Activated CD4-positive, alpha-beta T cell treated with anti-CD3 and anti-CD28 coated beads, Interleukin-2, amount 10 ng/mL, durations not matched to agents 24 days and 14 days (primary cell): ENCODE measurements around the gene FAM124A. TPM values are rescaled to one million over a fixed set of nuclear protein-coding genes. Genes with fewer than 3 reads are reported as not detected.

ENCODE experiments used
- DNase-seq: peaks from one replicate; pipeline ENCODE4 v3.0.0; 2022
- H3K27ac Mint-ChIP-seq: one replicate; pipeline ENCODE4 v1.8.0; 2022; ENCODE audit warnings: mild to moderate bottlenecking, mixed read lengths
- H3K27me3 Mint-ChIP-seq: one replicate; pipeline ENCODE4 v1.8.0; 2022; ENCODE audit warnings: mixed read lengths
- H3K36me3 Mint-ChIP-seq: one replicate; pipeline ENCODE4 v1.8.0; 2022; ENCODE audit warnings: low read depth, mild to moderate bottlenecking, mixed read lengths
- H3K4me1 Mint-ChIP-seq: one replicate; pipeline ENCODE4 v1.8.0; 2021; ENCODE audit warnings: mixed read lengths
- H3K4me3 Mint-ChIP-seq: one replicate; pipeline ENCODE4 v1.8.0; 2022; ENCODE audit warnings: mild to moderate bottlenecking, moderate library complexity, mixed read lengths
- H3K9me3 Mint-ChIP-seq: one replicate; pipeline ENCODE4 v1.8.0; 2021; ENCODE audit warnings: mixed read lengths
- intact Hi-C: fragments of 100-400 bp; cut with micrococcal nuclease; formaldehyde crosslinking; loops from one replicate; pipeline ENCODE4 v1.15.1; 2023
- total RNA-seq: library from RNA; stranded (reverse); gene quantifications from 2 replicates; pipeline ENCODE4 v1.2.3, GENCODE V29; 2022

FAM124A gene, protein sequence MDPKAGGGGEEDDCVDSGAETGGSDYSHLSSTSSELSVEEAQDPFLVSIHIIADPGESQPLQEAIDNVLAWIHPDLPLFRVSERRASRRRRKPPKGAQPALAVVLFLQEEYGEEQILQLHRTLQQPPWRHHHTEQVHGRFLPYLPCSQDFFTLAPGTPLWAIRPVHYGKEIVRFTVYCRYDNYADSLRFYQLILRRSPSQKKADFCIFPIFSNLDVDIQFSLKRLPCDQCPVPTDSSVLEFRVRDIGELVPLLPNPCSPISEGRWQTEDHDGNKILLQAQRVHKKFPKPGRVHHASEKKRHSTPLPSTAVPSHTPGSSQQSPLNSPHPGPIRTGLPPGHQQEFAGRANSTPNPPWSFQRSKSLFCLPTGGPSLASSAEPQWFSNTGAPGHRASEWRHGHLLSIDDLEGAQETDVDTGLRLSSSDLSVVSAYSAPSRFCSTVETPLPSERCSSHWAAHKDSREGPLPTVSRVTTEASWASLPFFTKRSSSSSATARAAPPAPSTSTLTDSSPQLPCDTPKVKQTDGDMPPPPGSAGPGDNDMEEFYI
- total RNA-seq = 0.82 and 1.1 TPM in 2 replicates

DNA sequence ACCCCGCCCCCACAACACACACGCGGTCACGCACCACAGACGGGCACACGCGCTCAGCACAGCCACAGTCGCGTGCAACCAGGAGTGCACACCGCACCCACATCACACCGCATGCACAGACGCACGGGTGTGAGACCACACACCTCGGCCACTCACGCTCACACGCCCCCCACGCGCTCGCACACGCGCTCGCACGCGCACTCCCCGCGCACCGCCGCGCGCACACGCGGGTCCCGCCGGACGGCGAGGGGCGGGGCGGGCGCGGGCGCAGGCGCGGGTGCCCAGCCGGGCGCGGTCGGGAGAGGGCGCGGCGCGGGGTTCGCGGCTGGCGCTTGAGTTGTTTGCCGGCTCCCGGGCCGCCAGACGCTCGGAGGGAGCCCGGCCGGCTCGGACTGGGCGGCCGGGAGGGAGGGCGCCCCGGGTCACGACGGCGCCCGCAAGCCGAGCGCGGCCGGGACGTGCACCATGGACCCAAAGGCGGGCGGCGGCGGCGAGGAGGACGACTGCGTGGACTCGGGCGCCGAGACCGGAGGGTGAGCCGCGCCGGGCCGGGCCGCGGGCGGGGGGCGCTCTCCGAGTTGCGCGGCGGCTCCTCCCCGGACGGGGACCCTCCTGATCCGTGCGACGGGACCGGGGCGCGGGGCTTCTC, at the start of gene FAM124A:
TSS of gene FAM124A (plus strand) at position 362 of the 649 bp plus-strand sequence. CDS start at position 466, 104 bp downstream.
- Mint-ChIP-seq H3K4me3 (peak within 1 kb of the TSS; percentile 80), H3K4me1 (peaks cover 3% of the 10 kb centered on the region), H3K9me3 (no peaks in the 10 kb centered on the region), H3K36me3 (no peaks in the 10 kb centered on the region), H3K27ac (peak within 1 kb of the TSS; percentile 51), H3K27me3 (peaks cover 56% of the 10 kb centered on the region)
- intact Hi-C loops = loop anchor here (2.0 to 5.0 kb wide), 2 partner anchors 65 to 575 kb away; no protein-coding TSS in a partner anchor
- DNase-seq = peak; percentile 89

DNA sequence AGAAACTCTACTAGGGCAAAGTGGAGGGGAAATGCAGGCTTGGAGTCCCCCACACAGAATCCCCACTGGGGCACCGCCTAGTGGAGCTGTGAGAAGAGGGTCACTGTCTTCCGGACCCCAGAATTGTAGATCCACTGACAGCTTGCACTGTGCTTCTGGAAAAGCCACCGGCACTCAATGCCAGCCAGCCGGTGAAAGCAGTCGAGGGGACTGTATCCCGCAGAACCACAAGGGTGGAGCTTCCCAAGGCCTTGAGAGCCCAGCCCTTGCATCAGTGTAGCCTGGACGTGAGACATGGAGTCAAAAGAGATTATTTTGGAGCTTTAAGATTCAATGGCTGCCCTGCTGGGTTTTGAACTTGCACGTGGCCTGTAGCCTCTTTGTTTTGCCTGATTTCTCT, 47.2 kb upstream of the FAM124A start:
- intact Hi-C loops = no loop called here
- no peak for DNase-seq
- peaks cover 27% of the 10 kb centered on the region for H3K27me3 Mint-ChIP-seq
- H3K4me1 Mint-ChIP-seq = no peaks in the 10 kb centered on the region
- no peaks in the 10 kb centered on the region for H3K36me3 Mint-ChIP-seq
- peaks cover 3% of the 10 kb centered on the region for H3K9me3 Mint-ChIP-seq
- no peak overlapping the region for H3K27ac Mint-ChIP-seq
- no peak overlapping the region for H3K4me3 Mint-ChIP-seq

DNA sequence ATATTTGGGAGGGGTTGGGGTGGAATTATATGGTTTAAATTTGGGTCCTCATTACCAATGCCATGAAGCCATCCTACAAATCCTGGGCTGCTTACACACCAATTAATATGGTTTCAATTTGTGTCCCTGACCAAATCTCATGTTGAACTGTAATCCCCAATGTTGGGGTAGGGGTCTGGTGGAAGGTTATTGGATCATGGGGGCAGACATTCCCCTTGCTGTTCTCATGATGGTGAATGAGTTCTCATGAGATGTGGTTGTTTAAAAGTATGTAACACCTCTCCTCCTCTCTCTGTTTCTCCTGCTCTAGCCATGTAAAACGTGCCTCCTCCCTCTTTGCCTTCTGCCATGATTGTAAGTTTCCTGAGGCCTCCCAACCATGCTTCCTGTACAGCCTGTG, 46.6 kb upstream of the FAM124A start:
- H3K27ac Mint-ChIP-seq = no peak overlapping the region
- peaks cover 26% of the 10 kb centered on the region for H3K27me3 Mint-ChIP-seq
- H3K36me3 Mint-ChIP-seq = no peaks in the 10 kb centered on the region
- no peak overlapping the region for H3K4me3 Mint-ChIP-seq
- DNase-seq = no peak
- H3K4me1 Mint-ChIP-seq = no peaks in the 10 kb centered on the region
- peaks cover 3% of the 10 kb centered on the region for H3K9me3 Mint-ChIP-seq
- intact Hi-C loops = no loop called here

DNA sequence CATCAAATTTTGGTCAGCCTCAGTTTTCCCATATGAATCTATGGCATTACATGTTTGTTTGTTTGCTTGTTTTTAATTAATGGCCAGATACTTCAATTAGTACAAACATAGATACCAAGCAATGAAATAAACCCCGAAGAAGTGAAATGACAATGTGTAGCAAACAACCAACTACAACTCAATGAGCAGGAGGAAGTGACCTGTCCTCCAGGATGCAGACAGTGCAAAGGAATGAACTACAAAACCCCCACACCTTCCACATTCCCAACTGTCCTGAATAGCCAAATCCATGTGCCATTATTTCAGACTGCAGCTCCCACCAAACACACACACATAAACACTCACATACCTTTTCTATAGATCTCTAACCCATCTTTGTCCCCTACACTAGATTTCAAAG, 45.0 kb upstream of the FAM124A start:
- H3K9me3 Mint-ChIP-seq = peaks cover 3% of the 10 kb centered on the region
- H3K4me3 Mint-ChIP-seq = no peak overlapping the region
- intact Hi-C loops = no loop called here
- H3K27ac Mint-ChIP-seq = no peak overlapping the region
- no peak for DNase-seq
- H3K36me3 Mint-ChIP-seq = no peaks in the 10 kb centered on the region
- H3K4me1 Mint-ChIP-seq = no peaks in the 10 kb centered on the region
- peaks cover 26% of the 10 kb centered on the region for H3K27me3 Mint-ChIP-seq

DNA sequence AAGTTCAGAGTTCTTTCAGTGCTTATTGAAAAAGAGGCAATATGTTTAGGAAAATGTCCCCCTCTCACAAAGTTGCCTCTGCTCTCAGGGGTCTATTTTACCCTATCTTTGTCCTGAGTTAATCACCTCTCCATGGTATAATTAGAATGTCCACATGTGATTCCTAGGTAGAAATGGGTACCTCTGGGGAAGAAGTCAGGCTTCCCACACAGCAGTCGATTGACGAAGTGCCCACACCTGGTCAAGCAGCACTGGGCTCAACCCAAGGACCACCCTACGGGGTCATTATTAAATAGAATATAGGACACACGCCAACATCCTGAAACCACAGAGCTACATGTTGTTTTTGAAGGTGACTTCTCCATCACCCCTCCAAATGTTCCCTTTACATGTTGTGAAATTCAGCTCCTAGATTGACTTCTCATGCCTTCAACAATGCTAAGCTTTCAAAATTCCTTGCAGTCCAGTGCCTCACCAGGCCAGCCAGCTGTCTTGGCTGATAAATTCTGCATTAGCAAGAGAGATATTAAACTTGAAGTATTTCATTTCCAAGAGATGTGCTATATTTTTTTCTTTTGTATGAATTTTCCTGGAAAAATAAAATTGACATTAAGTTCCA, 43.6 kb upstream of the FAM124A start:
- H3K36me3 Mint-ChIP-seq = no peaks in the 10 kb centered on the region
- H3K4me1 Mint-ChIP-seq = no peaks in the 10 kb centered on the region
- DNase-seq = no peak
- H3K4me3 Mint-ChIP-seq = no peak overlapping the region
- peaks cover 34% of the 10 kb centered on the region for H3K27me3 Mint-ChIP-seq
- no peak overlapping the region for H3K27ac Mint-ChIP-seq
- peaks cover 3% of the 10 kb centered on the region for H3K9me3 Mint-ChIP-seq
- intact Hi-C loops = no loop called here

DNA sequence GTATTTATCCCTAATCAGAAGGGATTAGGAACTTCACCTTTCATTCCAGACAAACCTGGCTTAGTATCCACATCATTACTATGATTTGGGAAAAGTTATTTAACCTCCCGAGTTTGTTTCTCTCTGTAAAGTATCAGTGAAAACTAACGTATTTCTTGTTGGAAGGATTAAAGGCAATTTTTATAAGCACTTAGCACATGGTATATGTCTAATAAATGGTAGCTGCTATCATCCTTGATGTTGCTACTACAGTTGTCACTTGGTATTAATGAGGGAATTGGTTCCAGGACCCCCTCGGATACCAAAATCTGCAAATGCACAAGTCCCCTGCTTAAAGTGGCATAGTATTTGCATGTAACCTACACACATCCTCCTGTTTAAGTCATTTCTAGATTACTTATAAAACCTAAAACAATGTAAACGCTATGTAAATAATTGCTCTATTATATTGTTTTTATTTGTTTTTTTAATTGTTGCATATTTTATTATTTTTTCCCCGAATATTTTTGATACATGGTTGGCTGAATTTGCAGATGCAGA, 42.7 kb upstream of the FAM124A start:
- Mint-ChIP-seq H3K36me3 (no peaks in the 10 kb centered on the region), H3K4me1 (no peaks in the 10 kb centered on the region), H3K27me3 (peaks cover 43% of the 10 kb centered on the region), H3K4me3 (no peak overlapping the region), H3K27ac (no peak overlapping the region), H3K9me3 (peaks cover 3% of the 10 kb centered on the region)
- DNase-seq = no peak
- intact Hi-C loops = no loop called here

DNA sequence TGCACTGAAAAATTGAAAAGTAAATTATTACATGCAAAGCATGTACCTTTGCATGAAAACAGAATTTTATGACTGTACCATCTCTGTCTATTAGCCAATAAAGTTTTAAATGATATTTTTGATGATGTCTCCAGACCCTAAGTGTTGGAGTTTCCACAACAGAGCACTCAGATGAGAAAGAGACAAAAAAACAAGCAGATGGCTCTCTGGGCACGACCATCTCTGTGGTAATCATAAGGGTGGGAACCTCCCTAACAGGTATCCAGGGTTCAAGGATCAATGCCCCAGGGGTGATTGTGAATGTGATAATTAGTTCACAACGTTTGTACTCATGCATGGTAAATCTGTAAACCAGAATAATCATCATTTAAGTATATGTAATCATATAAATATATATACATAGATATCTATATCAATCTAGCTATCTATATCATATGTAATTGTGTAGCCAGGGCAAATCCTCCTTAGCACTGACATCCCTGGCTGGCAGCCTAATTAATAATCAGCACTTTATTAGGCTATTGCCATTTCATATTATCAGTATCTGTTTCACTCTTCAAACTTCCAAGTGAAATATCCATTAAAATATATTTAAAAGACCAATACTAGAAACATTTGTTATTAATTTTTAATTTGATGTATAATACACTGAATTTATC, 41.2 kb upstream of the FAM124A start:
- no peak overlapping the region for H3K4me3 Mint-ChIP-seq
- DNase-seq = no peak
- no peaks in the 10 kb centered on the region for H3K4me1 Mint-ChIP-seq
- intact Hi-C loops = no loop called here
- H3K27me3 Mint-ChIP-seq = peaks cover 48% of the 10 kb centered on the region
- no peaks in the 10 kb centered on the region for H3K36me3 Mint-ChIP-seq
- H3K27ac Mint-ChIP-seq = no peak overlapping the region
- peaks cover under 1% of the 10 kb centered on the region for H3K9me3 Mint-ChIP-seq

DNA sequence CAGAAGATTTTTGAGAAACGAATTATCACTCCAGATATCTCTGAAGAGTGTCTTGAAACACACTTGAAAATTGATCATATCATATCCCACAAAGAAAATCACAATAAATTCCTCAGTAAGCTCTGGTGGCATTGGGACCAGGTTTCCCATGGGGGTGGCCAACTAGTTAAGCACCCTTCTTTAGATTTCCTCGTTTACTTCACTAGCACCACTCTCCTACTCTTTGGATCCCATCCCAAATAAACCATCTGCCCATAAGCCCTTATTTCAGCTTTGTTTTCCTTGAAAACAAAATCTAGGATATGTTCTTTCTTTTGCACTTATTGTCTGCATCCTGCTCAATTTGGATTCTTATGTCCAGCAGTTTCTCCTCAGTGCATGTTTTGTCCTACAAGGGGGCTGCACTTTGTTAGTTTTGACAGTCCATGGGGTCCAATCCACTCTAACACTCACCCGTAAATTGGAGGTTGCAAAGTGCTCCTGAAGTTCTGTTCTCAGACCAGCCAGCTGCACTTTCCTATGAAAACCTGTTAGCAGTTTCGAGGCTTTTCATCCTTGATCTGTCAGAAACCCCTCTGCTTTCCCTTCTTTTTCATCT, 40.3 kb upstream of the FAM124A start:
- intact Hi-C loops = no loop called here
- Mint-ChIP-seq H3K4me1 (no peaks in the 10 kb centered on the region), H3K9me3 (no peaks in the 10 kb centered on the region), H3K36me3 (no peaks in the 10 kb centered on the region), H3K27me3 (peaks cover 49% of the 10 kb centered on the region), H3K27ac (no peak overlapping the region), H3K4me3 (no peak overlapping the region)
- DNase-seq = no peak

DNA sequence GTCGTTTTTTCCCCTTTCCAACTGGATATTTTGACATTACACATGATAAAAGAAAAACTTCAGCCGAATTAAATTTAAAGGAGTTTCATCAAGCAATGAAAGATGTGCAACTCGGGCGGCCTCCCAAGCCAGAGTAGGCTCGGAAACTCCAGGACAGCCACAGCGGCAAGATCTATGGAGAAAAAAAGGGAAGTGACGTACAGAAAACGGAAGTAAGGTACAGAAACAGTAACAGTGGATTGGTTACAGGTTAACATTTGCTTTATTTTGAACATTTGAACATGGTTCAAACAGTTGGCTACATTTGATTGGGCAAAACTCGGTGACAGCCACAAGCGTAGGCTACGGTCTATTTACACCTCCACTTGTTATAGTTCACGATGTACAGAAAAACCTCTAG, 30.5 kb upstream of the FAM124A start:
- intact Hi-C loops = no loop called here
- Mint-ChIP-seq H3K27ac (no peak overlapping the region), H3K27me3 (peaks cover 6% of the 10 kb centered on the region)

DNA sequence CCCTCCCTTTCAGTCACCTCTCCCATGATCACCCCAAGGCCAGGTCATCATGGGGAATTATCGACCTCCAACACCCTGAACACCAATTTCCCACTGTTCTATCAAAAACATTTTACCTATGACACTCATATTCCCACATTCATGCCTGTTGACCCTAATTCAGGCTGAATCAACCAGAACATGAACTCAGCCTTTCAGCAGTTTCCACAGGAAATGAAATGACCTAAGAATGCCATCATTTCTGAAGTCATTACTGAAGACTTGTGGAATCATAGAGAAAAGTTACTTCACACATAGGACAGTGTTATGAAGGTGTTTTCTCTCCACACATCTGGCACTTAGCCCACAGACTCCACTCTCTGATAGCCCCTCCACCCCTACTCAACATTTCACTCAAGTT, 29.9 kb upstream of the FAM124A start:
- Mint-ChIP-seq H3K27ac (peak overlapping the region; percentile 10), H3K36me3 (peaks cover 1% of the 10 kb centered on the region), H3K9me3 (no peaks in the 10 kb centered on the region), H3K27me3 (peaks cover 3% of the 10 kb centered on the region), H3K4me3 (no peak overlapping the region), H3K4me1 (peaks cover 5% of the 10 kb centered on the region)
- DNase-seq = no peak
- intact Hi-C loops = no loop called here

More for the DNA sequence above, 30.5 kb upstream of the FAM124A start:
- no peak for DNase-seq
- Mint-ChIP-seq H3K4me3 (no peak overlapping the region), H3K36me3 (peaks cover 1% of the 10 kb centered on the region), H3K9me3 (no peaks in the 10 kb centered on the region), H3K4me1 (peaks cover 5% of the 10 kb centered on the region)

DNA sequence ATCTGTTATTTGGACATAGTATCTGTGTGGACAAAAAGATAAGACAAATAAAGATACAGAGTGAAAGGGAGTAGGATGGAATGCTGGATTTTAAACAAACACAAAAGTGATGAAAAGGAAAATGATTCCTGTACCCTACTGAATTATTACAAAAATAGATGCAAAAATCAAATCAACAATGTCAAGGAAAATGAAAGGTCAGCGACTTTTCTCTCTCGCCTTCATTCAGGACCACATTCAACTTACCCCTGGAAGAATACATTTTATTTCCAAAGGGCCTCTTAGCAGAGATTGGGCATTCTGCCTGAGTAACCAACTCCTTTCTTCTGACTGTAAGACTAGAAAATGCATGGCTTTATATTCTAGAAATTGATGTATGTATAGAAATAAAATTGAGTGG, 28.8 kb upstream of the FAM124A start:
- peaks cover 3% of the 10 kb centered on the region for H3K27me3 Mint-ChIP-seq
- intact Hi-C loops = no loop called here
- DNase-seq = no peak
- H3K27ac Mint-ChIP-seq = no peak overlapping the region
- peaks cover 1% of the 10 kb centered on the region for H3K36me3 Mint-ChIP-seq
- H3K9me3 Mint-ChIP-seq = peaks cover 3% of the 10 kb centered on the region
- H3K4me3 Mint-ChIP-seq = no peak overlapping the region
- H3K4me1 Mint-ChIP-seq = peaks cover 5% of the 10 kb centered on the region

DNA sequence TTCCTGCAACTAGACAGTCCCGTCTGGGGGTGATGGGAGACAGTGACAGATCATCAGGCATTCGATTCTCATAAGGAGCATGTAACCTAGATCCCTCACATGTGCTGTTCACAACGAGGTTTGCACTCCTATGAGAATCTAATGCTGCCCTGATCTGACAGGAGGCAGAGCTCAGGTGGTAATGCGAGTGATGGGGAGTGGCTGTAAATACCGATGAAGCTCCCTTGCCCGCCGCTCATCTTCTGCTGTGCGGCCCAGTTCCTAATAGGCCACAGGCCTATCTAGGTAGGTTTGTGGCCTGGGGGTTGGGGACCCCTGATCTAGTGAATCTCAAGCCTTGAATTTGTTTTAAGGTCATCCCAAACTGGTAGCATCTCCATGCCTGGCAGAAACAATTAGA, 27.3 kb upstream of the FAM124A start:
- intact Hi-C loops = no loop called here
- peaks cover 5% of the 10 kb centered on the region for H3K4me1 Mint-ChIP-seq
- peaks cover 7% of the 10 kb centered on the region for H3K9me3 Mint-ChIP-seq

DNA sequence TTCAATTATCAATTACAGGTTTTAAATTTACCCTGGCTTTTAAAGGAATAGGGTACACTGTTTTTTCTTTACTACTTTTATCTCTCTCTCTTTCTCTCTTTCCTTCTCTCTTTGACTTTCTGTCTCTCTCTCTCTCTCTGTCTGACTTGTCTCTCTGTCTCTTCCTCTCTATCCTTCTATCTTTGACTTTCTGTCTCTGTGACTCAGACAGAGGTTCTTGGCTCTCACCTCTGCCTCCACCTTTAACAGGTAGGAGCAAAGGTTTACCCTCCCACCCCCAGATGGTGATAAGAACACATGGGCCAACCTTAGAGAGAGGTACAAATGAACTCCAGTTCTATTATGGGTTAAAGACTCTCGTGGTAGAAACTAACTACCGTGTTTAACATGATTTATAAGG, 20.3 kb upstream of the FAM124A start:
- DNase-seq = no peak
- H3K4me1 Mint-ChIP-seq = peaks cover 8% of the 10 kb centered on the region
- no peak overlapping the region for H3K4me3 Mint-ChIP-seq
- H3K27ac Mint-ChIP-seq = peak overlapping the region; percentile 18
- peaks cover 2% of the 10 kb centered on the region for H3K27me3 Mint-ChIP-seq
- H3K9me3 Mint-ChIP-seq = peaks cover 8% of the 10 kb centered on the region
- intact Hi-C loops = no loop called here
- no peaks in the 10 kb centered on the region for H3K36me3 Mint-ChIP-seq

More for the DNA sequence above, 27.3 kb upstream of the FAM124A start:
- Mint-ChIP-seq H3K27ac (no peak overlapping the region), H3K36me3 (peaks cover 1% of the 10 kb centered on the region), H3K27me3 (peaks cover 3% of the 10 kb centered on the region), H3K4me3 (no peak overlapping the region)
- DNase-seq = no peak
